Neuron (in vitro differentiated cells): Measurements from ENCODE around the gene CCNYL1.

Source experiments
- H2AFZ ChIP-seq: one replicate; pipeline ENCODE4 v1.6.1; 2013; ENCODE audit warnings: low read depth, mild to moderate bottlenecking, inconsistent platforms, low read length, moderate library complexity
- H3K27me3 ChIP-seq: one replicate; pipeline ENCODE4 v1.6.1; 2013; ENCODE audit warnings: low read length; ENCODE audit not compliant: insufficient read depth
- H3K36me3 ChIP-seq: one replicate; pipeline ENCODE4 v1.6.1; 2013; ENCODE audit warnings: low read length; ENCODE audit not compliant: insufficient read depth
- H3K4me1 ChIP-seq: one replicate; pipeline ENCODE4 v1.6.1; 2013; ENCODE audit warnings: low read length; ENCODE audit not compliant: insufficient read depth
- H3K4me3 ChIP-seq: 2 replicates; pipeline ENCODE4 v1.5.1; 2013; ENCODE audit warnings: mild to moderate bottlenecking, low read length, moderate library complexity
- H3K9me3 ChIP-seq: one replicate; pipeline ENCODE4 v1.6.1; 2013; ENCODE audit warnings: low read length

CCNYL1 gene

DNA sequence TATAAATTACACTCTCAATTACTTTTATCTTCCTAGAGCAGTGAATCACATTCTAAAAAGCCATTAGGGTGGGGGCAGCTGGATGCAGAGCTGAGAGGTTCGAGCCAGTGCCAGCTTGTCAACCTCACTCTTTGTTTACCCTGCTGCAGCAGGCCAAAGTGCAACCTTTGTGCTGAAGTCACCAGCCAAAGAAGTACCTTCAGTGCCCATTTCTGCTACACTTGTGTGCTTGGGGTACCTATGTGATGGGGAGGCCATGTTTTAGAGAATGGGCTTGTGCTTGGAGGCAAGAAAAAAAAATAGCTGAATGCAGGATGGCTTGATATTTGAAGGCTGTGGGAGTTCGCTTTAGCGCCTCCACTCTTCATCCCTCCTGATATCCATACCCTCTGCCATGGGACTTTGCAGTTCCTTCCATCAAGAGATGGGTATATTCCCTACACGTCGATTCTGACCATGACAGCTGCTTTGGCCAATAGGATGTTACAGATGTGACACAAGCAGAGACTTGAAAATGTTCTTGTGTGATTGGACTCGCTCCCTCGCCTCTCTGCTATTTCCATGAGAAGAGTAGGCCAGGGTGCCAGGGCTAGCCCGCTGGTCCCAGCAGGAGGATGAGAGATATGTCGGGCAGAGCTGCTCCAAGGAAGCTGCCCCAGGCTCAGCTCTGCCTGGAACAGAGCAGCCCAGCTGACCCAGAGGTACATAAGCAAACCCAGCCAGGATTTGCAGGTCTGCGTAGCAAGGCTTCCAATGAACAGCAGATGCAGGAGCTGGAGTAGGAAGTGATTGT, 71.0 kb downstream of the CCNYL1 start:
- Histone ChIP-seq H3K4me1 (peaks cover 4% of the 10 kb centered on the region), H3K27me3 (no peaks in the 10 kb centered on the region)

GRCh38 chr2:207783514-207783913, 72.1 kb downstream of the CCNYL1 start:
- Histone ChIP-seq H3K4me3 (no peak overlapping the region), H3K27me3 (no peaks in the 10 kb centered on the region)

More for the DNA sequence above, 71.0 kb downstream of the CCNYL1 start:
- Histone ChIP-seq H2AFZ (peak overlapping the region; percentile 56), H3K36me3 (no peaks in the 10 kb centered on the region), H3K9me3 (no peaks in the 10 kb centered on the region), H3K4me3 (no peak overlapping the region)

DNA sequence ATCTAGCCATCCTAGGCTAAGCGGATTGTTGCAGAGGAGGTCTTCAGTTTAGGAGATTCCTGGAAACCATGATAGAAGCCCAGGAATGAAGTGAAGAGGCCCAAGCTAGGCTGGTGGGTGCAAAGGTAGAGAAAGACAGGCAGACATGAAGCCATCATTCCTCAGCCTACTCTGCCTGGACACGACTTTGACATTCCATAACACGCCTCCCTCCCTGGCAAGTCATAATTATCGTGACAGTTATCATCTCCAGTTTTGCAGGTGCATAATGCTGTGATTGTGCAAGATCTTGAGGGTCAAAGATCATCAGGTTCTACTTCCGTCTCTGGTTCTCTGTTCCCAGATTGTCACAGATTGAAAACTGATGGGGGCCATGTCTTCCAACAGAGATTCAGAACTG, 73.5 kb downstream of the CCNYL1 start:
- Histone ChIP-seq H3K27me3 (no peaks in the 10 kb centered on the region), H3K9me3 (no peaks in the 10 kb centered on the region), H2AFZ (no peak overlapping the region), H3K4me1 (peaks cover 4% of the 10 kb centered on the region), H3K4me3 (no peak overlapping the region), H3K36me3 (no peaks in the 10 kb centered on the region)

More at GRCh38 chr2:207783514-207783913, 72.1 kb downstream of the CCNYL1 start:
- H3K9me3 ChIP-seq, result no peaks in the 10 kb centered on the region
- H3K4me1 ChIP-seq, result peaks cover 4% of the 10 kb centered on the region
- H3K36me3 ChIP-seq, result no peaks in the 10 kb centered on the region
- no peak overlapping the region for H2AFZ ChIP-seq

DNA sequence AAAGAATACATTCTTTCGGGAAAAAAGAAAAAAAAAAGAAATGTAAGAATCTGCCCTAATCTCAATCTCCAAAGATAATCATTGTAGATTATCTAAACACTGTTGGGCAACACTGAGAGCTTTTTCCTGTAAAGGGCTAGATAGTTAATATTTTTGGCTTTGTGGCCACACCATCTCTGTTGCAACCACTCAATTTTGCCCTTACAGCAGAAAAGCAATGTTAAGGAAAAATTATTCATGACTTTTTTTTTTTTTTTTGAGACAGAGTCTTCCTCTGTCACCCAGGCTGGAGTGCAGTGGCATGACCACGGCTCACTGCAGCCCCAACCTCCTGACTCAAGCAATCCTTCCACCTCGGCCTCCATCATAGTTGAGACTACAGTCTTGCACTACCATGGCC, 75.6 kb downstream of the CCNYL1 start:
- peaks cover 4% of the 10 kb centered on the region for H3K4me1 ChIP-seq
- no peaks in the 10 kb centered on the region for H3K36me3 ChIP-seq
- no peaks in the 10 kb centered on the region for H3K27me3 ChIP-seq
- no peak overlapping the region for H3K4me3 ChIP-seq
- H2AFZ ChIP-seq, result no peak overlapping the region
- H3K9me3 ChIP-seq, result no peaks in the 10 kb centered on the region

DNA sequence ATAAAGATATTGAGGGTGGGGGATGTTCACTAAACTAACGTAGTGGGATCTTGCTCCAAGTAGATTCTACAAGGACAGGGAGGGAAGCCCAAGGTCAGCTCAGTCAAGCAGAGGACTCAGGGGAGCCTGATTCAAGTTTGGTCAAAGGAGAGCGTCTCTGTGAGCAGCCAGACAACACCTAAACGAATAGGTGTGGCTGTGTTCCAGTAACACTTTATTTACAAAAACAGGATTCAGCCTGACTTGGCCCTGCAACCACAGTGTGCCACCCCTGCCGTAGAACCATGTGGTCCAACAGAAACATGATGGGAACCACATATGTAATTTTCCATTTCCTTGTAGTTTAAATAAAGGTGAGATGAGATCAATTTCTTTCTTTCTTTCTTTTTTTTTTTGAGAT, 76.4 kb downstream of the CCNYL1 start:
- Histone ChIP-seq H3K9me3 (no peaks in the 10 kb centered on the region), H3K36me3 (no peaks in the 10 kb centered on the region), H2AFZ (no peak overlapping the region), H3K4me1 (peaks cover 5% of the 10 kb centered on the region), H3K4me3 (no peak overlapping the region), H3K27me3 (no peaks in the 10 kb centered on the region)

DNA sequence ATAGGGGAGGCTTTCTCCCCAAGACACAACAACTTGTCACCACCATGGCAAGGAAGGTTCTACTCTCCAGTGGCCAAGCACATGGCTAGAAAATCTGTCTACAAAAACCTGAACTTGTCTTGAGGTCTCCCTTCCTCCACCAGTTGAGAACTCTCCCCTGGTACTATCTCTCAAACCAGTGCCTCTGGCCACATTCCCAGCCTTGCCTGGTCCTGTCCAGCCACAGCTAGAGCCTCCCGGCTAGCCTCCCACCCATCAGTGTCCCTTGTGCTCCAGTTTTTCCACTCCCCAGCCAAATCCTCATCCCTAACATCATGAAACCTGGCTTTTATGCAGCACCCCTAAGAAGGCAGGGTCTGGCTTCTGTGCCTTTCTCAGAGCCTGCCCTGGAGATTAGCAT, 79.5 kb downstream of the CCNYL1 start:
- H3K4me1 ChIP-seq, result peaks cover 5% of the 10 kb centered on the region
- no peak overlapping the region for H3K4me3 ChIP-seq

GRCh38 chr2:207791579-207792243, 80.3 kb downstream of the CCNYL1 start:
- H3K36me3 ChIP-seq, result no peaks in the 10 kb centered on the region
- no peak overlapping the region for H3K4me3 ChIP-seq
- peaks cover 5% of the 10 kb centered on the region for H3K4me1 ChIP-seq
- no peaks in the 10 kb centered on the region for H3K27me3 ChIP-seq
- H3K9me3 ChIP-seq, result no peaks in the 10 kb centered on the region
- H2AFZ ChIP-seq, result no peak overlapping the region

More for the DNA sequence above, 79.5 kb downstream of the CCNYL1 start:
- Histone ChIP-seq H3K27me3 (no peaks in the 10 kb centered on the region), H2AFZ (no peak overlapping the region), H3K9me3 (no peaks in the 10 kb centered on the region), H3K36me3 (no peaks in the 10 kb centered on the region)

GRCh38 chr2:207792244-207792785, 80.9 kb downstream of the CCNYL1 start:
- no peak overlapping the region for H2AFZ ChIP-seq
- H3K9me3 ChIP-seq, result no peaks in the 10 kb centered on the region
- H3K4me1 ChIP-seq, result peaks cover 5% of the 10 kb centered on the region

DNA sequence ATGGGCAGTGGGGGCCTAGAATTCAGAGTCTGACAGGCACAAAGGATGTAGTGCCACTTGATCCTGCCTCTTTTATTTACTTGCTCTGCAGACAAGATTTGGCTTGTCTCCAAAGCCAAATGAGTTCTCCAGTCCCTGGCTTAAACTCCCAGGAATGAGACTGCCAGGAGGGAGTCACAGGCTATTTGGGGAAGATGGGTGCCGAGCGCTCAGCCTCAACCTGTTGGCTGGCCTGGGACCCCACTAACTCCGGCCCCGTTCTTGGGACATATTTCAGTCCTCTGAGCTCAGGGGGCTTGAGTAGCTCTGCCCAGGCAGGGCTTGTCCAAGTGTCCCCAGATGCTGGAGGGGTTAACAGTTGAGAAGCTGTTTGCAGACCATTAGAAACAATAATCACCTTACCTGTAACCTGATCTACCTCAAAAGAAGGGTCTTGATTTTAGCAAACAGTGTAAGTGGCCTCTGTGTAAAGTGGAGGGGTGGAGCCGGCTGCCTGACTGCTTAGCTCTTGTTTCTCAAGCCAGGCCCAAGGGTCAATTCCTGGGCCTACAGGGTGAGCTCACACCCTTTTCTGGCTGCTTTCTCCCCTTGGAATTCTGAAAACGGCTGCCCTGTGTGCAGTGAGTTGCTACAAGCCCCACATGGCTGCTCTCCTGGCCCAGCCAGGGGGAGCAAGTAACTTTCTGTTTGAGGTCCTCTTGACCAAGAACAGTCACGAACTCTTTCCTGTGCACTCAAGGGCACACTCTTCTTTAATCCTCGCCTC, 85.3 kb downstream of the CCNYL1 start:
- Histone ChIP-seq H3K4me3 (no peak overlapping the region), H3K27me3 (no peaks in the 10 kb centered on the region), H3K36me3 (no peaks in the 10 kb centered on the region), H3K9me3 (no peaks in the 10 kb centered on the region), H2AFZ (peak overlapping the region; percentile 48), H3K4me1 (peaks cover 12% of the 10 kb centered on the region)

More at GRCh38 chr2:207792244-207792785, 80.9 kb downstream of the CCNYL1 start:
- H3K27me3 ChIP-seq, result no peaks in the 10 kb centered on the region
- no peaks in the 10 kb centered on the region for H3K36me3 ChIP-seq
- no peak overlapping the region for H3K4me3 ChIP-seq

- Histone ChIP-seq H2AFZ (no peak overlapping the region), H3K4me3 (no peak overlapping the region), H3K36me3 (no peaks in the 10 kb centered on the region), H3K27me3 (no peaks in the 10 kb centered on the region), H3K4me1 (peaks cover 6% of the 10 kb centered on the region), H3K9me3 (no peaks in the 10 kb centered on the region)
Measured at GRCh38 chr2:207801259-207801658, 89.8 kb downstream of the CCNYL1 start.

DNA sequence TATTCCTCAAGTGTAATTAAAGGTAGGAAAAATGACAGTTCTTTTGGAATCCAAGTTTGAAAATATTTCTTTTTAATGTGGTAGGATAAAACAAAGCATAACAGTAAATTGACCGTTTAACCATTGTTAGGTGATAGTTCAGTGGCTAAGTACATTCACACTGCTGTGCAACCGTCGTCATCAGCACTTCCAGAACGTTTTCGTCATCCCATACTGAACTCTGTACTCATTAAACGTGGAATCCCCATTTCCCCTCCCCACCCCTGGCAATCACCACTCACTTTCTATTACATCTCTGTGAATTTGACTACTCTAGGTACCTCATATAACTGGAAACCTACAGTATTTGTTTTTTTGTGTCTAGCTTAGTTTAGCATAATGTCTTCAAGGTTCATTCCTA, 91.2 kb downstream of the CCNYL1 start:
- Histone ChIP-seq H3K27me3 (no peaks in the 10 kb centered on the region), H2AFZ (no peak overlapping the region), H3K4me1 (peaks cover 6% of the 10 kb centered on the region), H3K4me3 (no peak overlapping the region), H3K36me3 (no peaks in the 10 kb centered on the region), H3K9me3 (no peaks in the 10 kb centered on the region)
